Stimulated activated CD8-positive, alpha-beta memory T cell treated with anti-CD3 and anti-CD28 coated beads, Interleukin-7, amount 100 ng/mL, for 48 hours (primary cell): ENCODE measurements around the gene ZDHHC3.

ENCODE experiments used
- DNase-seq, 2 donors: peaks; one replicate each; pipeline ENCODE4 v3.0.0-alpha.2; 2020; ENCODE audit warnings: low read depth in 1 of 2; ENCODE audit errors: extremely low read depth in 1 of 2

ZDHHC3 gene, protein sequence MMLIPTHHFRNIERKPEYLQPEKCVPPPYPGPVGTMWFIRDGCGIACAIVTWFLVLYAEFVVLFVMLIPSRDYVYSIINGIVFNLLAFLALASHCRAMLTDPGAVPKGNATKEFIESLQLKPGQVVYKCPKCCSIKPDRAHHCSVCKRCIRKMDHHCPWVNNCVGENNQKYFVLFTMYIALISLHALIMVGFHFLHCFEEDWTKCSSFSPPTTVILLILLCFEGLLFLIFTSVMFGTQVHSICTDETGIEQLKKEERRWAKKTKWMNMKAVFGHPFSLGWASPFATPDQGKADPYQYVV

DNA sequence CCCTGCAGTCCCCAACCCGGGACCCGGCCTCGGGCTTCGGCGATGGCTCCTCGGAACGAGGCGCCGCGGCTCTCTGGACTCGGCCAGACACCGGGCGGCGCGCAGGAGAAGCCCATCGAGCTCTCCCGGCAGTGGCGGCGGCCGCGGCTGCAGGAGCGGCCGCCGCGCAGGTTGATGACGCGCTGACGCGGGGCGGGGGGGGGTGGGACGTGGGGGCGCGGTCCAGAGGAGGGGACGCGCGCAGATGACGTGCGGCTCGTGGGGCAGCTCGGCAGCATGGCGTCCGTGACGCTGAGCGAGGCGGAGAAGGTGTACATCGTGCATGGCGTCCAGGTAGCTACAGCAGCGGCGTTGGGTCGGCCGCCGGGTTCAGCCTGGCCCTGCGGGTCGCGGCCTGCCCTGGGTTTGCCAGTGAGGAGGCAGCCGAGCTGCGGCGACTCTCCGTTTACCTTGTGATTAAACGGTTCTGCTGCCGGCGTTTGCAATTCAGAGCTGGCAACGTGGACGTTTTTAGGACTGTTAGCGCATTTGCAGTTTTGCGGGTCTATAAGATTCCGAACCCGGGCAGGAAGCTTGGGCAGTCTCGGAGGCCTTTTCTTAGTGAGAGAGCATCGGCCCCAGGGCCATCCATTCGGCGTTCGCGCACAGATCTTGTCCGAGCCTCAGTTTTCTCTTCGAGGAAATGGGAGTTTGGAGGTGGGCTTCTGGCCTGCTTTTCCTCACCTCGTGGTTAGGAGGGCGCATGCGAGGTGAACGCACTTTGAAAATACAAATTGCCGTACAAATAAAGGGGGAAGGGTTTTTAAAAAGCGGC lies at the start of gene ZDHHC3, which contains the start of gene EXOSC7:
ZDHHC3 (minus strand) TSS at position 173 of the 814 bp plus-strand sequence. CDS start 16,738 bp downstream, outside the sequence.
EXOSC7 (plus strand) TSS at position 243 of the 814 bp plus-strand sequence; CDS start at position 277, 34 bp downstream.
- DNase-seq: peak; percentile 70 to 73

DNA sequence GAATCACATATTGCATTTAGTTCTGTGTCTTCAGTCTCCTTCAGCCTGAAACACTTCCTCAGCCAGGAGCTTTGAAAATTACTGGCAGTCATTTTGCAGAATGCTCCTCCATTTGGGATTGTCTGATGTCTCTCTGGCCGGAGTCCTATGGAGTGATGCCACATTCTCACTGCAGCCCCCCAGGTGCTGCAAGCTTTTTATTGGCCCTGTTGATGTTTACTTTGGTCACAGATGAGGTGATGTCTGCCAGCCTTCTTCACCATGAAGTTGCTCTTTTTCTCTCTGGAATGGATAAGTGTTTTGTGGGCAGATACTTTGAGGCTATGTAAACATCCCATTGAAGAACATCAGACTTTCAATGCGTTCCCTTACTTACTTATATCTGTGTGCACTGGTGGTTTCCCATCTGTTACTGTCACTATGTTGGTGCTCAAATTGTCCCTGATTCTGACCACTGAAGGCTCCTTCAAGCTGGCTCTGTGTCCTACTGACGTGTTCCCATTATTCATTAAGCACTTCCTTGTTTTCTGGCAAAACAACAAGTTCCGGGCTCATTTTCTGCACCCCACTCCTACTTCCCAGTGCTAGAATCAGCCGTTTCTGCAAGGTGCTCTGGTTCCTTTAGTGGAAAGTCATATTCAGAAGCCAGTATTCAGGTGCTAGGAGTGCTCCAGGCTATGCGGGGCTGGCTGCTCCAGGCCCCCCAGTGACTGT lies 48.7 kb upstream of the ZDHHC3 start:
- DNase-seq: no peak

DNA sequence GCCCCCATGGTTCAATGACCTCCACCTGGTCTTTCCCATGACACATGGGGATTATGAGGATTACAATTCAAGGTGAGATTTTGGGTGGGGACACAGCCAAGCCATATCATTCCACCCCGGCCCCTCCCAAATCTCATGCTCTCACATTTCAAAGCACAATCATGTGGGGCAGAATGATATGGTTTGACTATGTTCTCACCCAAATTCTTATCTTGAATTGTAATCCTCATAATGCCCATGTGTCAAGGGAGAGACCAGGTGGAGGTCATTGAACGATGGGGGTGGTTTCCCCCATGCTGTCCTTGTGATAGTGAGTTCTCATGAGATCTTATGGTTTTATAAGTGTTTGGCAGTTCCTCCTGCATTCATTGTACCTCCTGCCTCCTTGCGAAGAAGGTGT lies 47.7 kb upstream of the ZDHHC3 start:
- no peak for DNase-seq

DNA sequence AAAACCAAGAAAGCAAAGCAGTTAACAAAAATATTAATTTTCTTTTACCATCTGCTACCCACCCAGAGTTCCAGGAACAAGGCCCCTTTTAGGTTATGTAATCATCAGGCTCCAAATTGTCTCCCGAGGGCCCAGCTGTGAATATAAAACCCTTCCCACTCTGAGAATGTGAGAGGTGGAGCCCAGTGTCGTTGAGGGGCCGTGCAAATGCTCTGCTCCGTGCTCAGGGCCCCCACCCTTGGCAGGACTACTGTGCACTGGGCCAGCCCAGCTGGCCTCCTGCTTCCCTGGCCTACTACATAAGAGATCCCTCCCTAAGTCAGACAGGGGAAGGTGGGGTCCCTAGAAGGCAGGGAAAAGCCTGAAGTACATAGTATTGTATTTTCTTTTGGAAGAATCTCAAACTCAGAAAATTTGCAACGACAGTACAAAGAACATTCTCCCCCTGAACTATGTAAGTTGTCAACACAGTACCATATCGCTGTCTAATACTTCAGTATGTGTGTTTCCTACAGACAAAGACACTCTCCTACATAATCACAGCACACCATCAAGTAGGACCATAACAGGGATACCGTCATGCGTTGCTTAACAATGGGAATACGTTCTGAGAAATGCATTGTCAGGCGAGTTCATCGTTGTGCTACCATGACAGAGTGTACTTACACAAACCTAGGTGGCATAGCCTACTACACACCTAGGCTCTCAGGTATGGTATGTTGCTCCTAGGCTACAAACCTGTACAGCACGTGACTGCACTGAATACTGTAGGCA lies 45.7 kb upstream of the ZDHHC3 start:
- no peak for DNase-seq

DNA sequence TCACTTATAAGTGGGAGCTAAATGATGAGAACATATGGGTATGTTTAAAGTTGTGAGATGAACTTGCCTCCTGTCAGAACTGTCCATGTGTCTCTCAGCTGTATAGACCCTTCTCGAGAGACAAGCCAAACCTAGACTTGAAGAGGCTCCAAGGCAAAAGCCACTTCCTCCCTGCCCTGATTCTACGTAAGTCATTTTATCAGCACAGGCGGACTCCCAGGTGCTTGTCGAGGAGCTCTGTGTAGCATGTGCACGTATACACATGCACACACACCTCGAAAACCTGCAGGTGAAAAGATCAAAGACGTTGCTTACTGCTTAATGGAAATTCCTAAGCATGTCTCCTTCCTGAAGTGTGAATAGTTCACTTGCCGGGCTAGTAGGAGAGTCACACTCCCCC lies 44.6 kb upstream of the ZDHHC3 start:
- DNase-seq: no peak

DNA sequence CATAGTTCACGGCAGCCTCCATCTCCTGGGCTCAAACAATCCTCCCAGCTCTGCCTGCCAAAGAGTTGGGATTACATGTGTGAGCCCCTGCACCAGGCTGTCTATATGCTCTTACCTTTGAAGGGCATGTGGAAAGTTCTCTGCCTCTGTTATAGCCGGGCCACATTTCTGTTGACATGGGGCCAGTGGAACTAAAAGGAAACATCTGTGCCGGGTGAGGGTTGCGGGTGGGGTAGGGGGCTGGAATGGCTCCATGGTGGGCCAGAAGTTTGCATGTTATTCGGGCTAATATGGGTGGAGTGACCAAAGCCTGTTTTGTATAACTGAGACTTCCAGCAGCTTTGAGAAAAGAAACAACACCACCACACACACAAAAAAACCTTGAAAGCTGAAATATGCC lies 41.8 kb upstream of the ZDHHC3 start:
- DNase-seq: no peak

DNA sequence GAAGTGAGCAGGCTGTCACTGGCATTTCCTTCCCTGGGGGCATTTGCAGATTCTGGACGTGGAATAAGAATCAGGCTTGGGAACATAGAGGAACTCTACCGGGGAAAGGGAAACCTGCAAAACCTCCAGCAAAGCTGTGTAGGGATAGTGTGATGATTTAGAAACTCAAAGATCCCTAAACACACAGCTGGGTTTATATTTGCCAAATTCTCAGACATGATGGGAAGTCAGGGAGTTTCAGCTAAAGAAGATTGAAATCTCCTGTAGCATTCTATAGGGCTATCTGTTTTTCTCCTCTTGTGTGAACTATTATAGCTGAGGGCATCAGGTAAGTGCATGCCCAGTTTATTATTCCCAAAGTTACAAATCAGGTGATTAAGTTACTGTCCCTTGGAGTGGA lies 40.9 kb upstream of the ZDHHC3 start:
- no peak for DNase-seq

DNA sequence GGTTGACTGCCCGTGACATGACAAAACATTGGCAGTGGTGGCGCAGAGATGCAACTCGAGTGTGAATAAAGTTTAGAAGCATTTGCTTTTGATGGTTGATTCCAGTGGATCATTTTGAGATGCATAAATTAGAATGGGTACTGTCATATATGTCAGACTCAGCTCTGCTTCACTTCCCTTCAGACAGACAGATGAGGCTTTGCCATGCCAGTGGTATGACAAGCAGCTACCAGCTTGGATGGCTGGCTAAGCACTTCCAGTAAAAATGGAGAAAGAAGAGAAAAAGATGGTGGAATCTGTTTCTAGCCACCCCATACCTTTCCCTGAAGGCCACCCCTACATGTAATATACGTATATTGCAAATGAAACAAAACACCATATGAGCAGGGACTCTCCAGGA lies 36.6 kb upstream of the ZDHHC3 start:
- no peak for DNase-seq

DNA sequence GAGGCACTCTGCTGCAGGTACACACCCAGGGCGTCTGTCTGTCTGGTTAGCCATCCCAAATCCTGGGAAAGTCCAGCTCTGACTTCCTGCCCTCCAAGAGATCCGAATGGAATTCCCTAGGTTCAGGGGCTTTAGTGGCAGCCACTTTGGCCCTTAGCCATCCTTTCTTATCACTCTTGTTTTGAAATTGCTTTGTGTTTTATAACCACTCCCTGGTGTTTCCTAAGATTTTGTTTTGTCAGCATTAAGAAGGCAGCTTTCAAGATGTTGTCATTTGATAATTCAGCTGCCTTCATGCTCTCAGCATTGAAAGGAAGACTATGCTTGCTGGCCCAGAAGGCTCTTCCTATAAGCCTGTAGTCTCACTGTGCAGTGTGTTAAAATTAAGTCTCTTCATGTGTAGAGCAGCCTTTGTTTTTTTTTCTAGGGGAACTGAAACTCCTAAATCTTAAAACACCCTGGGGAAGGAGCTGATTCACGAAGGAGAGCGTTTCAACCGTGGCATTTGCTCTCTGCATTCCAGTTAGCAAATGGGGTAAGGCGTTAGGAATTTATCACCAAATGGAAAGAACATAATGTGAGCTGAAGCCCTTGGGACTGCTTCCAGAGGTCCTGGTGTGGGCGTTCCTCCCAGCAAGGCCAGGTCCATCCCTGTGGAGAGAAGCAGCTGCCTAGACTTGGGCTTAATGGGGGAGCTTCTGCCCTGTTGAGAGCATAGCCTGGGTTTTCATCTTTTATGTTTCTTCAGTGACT lies 36.0 kb upstream of the ZDHHC3 start:
- no peak for DNase-seq

DNA sequence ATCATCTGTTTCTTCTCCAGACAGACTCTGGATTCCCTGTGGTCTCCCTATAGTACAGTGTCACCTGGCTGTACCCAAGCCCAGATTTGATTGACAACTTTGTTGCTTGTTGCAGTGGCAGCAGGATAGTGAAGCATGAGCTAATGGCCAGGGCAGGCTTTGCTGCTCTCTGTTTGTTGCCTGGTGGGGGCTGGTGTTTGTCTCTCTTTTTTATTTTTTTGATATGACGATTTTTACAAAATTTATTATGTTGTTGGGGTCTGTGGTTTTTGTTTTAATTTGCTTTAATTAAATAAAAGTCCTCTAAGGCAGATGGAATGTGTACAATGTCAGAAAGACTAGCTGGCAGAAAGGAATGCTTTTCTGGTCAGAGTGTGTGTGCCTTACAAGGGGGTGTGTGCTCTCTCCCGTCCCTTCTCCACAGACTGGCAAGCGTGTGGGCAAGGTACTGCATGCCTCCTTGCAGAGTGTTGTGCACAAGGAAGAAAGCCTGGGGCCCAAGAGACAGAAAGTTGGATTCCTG lies 34.9 kb upstream of the ZDHHC3 start:
- no peak for DNase-seq

DNA sequence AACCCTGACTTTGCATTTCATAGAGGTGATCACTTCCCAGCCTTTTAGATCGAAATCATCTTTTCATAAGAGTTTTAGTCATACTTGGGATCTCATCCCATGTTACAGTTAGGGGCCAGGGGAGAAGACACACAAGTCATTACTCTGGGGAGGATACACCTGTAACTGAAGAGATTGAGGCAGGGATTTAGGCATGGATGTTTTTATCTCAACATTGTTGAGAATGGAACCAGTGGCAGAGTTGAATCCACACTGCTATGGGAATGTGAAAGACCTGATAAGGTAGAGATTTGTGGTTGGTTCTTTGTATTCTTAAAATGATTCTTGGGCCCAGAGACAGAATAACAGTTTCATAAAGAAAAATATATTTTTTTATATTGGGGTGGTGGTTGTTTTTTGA lies 33.9 kb upstream of the ZDHHC3 start:
- no peak for DNase-seq

DNA sequence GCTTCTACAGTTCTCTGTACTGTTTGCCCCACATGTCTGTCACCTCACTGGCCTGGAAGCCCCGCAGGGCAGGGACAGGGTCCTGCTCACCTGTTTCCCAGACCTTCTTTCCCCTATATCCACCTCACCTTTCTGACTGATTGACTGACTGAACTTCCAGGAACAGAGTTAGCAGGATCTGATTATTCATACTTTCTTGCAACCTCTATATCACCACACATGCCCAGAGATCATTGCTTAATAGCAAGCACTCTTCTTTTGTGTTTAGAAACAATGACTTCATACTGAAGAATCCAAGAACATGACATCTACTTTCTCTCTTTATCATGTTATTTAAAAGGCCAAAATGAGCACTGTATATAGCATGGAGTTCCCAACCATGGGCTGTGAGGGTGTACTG lies 32.1 kb upstream of the ZDHHC3 start:
- no peak for DNase-seq

DNA sequence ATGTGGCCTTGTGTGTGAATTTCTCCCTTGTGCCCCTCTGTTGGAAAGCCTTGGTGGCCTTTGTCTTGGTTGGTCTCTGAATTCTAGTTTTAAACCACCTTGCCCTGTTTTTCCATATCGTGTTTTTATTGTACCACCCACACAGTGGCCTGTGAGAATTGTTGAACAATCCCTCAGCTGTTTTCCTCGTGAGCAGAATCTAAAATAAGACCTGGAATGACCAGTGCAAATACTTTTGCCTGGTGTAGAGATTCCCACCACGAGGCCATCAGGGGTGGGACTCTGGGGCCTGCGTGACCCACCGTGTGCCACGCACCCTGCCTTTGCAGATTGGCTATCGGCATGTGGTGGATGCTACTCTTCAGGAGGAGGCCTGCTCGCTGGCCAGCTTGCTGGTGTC lies 31.1 kb upstream of the ZDHHC3 start:
- no peak for DNase-seq

DNA sequence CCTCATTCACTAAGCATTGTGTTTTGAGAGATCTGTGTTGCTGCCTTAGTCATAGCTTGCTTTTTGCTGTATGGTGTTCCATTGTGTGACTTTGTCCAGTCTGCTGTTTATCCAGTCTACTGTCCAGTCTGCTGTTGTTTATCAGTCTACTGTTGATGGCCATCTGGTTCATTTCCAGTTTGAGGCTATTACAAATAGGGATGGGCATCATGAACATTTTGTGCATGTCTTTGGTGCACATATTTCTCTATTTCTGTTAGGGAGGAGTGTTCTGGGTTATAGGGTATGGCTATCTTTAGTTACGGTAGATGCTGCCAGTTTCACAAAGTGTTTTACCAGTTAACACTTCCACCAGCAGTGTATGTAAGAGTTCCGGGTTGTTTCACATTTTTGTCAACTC lies 27.9 kb upstream of the ZDHHC3 start:
- no peak for DNase-seq

DNA sequence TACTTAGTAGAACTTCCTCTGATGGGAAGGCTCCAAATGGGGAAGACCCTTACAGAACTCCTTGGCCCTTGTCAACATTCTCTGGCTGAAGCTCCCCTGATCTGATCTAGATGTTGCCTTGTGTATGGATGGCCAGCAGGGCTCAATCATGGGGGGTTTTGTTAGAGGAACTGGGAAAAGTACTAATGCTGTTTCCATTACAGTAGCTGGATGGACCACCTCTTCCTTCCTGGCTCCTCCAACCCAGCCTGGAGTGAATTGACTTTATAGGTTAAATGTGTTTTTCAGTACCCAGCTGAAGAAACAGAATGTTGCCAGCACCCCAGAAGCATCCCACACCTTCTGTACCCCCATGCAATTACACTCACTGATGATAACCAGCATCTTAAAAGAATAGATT lies 27.4 kb upstream of the ZDHHC3 start:
- no peak for DNase-seq

DNA sequence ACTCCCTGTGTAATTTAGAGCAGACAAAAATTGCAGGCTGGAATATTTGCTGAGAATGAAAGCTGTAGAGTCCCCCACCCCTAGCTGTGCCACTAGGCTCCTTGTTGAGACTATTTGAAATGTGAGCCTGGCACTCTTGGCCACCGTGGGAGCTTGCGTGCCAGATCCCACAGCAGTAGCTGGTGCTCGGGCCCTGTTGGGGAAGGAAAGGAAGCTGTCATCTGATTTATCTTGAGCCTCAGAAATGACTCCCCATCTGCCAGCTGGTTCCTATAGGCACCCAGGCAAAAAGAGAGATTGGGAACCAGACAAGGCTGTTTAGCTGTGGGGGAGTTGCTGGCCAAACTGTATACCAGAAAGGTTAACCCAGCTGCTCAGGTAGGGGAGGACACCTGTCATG lies 26.7 kb upstream of the ZDHHC3 start:
- no peak for DNase-seq

DNA sequence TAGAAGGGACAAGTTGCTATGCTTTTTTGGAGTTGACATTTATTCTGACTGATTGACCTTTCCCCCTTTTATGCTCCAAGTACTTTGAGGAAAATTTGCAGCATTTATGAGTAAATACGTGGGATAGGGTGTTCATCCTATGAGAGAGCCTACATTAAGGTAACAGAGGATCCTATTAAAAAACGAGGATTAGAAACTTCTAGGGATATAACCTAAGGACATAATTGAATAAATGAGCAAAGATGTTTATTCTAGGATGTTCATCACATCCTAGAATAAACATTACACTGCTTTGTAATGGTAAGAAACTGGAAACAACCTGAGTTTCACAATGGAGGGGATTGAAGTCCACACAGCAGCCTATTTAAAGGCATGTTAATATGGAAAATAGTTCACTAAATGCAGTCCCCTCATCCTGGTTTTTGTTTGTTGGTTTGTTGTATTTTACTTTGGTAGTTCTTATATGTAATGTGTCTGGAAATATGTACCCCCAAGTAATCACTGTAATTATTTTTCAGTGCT lies 26.2 kb upstream of the ZDHHC3 start:
- DNase-seq: no peak

DNA sequence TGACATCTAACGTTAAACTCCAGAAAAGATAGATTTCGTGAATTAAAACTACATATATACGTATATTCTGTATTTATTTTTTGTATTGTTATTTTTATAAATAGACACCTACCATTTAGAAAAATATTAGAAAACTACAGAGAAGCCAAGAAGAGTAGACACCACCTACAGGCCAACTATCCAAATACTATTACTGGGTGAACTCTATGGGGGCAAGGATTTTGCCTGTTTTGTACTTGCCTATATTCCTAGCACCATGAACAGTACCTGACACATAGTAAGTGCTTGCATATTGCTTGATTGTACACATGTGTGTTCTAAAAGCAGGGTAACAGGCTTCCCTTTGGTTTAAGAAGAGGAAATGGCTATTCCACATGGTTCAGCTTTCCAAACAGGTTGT lies 25.8 kb upstream of the ZDHHC3 start:
- DNase-seq: no peak

DNA sequence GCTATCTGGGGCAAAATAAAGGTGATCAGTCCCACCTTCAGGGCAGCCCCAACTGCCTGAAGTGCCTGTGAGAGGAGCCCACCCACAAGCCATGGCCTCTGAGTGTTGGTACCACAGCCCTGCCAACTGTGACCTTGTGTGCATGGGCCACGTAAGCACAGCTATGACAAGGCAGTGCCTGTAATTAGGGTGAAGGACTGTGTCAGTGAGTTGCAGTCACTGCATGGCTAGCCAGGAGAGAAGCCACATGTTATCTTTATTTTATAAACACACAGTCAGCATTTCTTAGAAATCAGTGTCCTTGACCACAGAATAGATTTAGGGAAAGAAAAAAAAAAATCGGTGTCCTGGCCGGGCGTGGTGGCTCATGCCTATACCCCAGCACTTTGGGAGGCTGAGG lies 24.8 kb upstream of the ZDHHC3 start:
- DNase-seq: no peak

DNA sequence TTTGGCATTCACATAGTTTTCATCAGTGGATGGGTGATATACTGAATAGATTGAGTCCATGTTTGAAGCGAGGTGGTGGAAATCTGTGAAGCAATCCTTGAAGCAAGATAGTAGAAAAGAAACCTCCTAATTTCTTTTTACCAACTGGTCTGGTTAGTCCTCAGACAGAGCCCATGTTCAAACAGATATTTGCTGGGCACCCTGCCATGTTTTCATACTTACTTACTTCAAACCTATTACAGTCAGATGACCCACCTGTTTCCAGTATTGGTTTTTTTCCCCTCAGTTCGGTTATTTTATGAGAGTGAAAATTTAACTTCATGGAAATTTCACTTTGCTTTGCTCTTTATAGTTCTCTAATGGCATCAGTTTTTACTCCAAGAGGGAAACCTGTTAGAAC lies 23.8 kb upstream of the ZDHHC3 start:
- DNase-seq: no peak
